HepG2 (cell line): ENCODE data around the gene LMAN2. TPM values are rescaled to one million over a fixed set of nuclear protein-coding genes. Genes with fewer than 3 reads are reported as not detected.
A peak's percentile ranks its signal among the peaks of the same experiment; 100 is the strongest.

ENCODE experiments used
- BORCS8-MEF2B ChIP-seq: sonication (generic); formaldehyde crosslinking; IDR thresholded peaks from 2 replicates; pipeline ENCODE4 v1.8.0; 2022; ENCODE audit warnings: mild to moderate bottlenecking, missing genetic modification reagents
- FOXO4 ChIP-seq: sonication (generic); formaldehyde crosslinking; conservative IDR thresholded peaks from 2 replicates; pipeline ENCODE4 v1.8.1; 2023; ENCODE audit warnings: missing genetic modification reagents
- GPBP1L1 ChIP-seq: sonication (generic); formaldehyde crosslinking; IDR thresholded peaks from 2 replicates; pipeline ENCODE4 v1.5.0; 2020; ENCODE audit warnings: mild to moderate bottlenecking, missing genetic modification reagents
- JUN ChIP-seq: sonication (generic); formaldehyde crosslinking; IDR thresholded peaks from 2 replicates; pipeline ENCODE4 v1.4.0; 2020; ENCODE audit warnings: mild to moderate bottlenecking, missing genetic modification reagents
- MAFF ChIP-seq: IDR thresholded peaks from 2 replicates; pipeline ENCODE4 v1.6.1; 2011; ENCODE audit warnings: low read depth, low read length, improper control_type of control experiment
- MEF2D ChIP-seq: sonication (generic); formaldehyde crosslinking; IDR thresholded peaks from 2 replicates; pipeline ENCODE4 v1.5.1; 2020; ENCODE audit warnings: mild to moderate bottlenecking, missing genetic modification reagents
- NCOR1 ChIP-seq: fragments of 200-600 bp; sonication (generic); IDR thresholded peaks from 2 replicates; pipeline ENCODE4 v1.7.0; 2017; ENCODE audit warnings: antibody characterized with exemption, low read length, borderline replicate concordance
- NFYC ChIP-seq: IDR thresholded peaks from 2 replicates; pipeline ENCODE4 v1.6.1; 2016; ENCODE audit warnings: missing genetic modification reagents, missing compliant biosample characterization
- PRMT3 ChIP-seq: sonication (generic); formaldehyde crosslinking; IDR thresholded peaks from 2 replicates; pipeline ENCODE4 v1.8.1; 2022; ENCODE audit warnings: low read depth, mild to moderate bottlenecking, moderate library complexity, missing genetic modification reagents, borderline replicate concordance
- RNF219 ChIP-seq: sonication (generic); formaldehyde crosslinking; IDR thresholded peaks from 2 replicates; pipeline ENCODE4 v1.5.0; 2020; ENCODE audit warnings: mild to moderate bottlenecking, missing genetic modification reagents
- RXRA ChIP-seq: sonication (generic); formaldehyde crosslinking; IDR thresholded peaks from 2 replicates; pipeline ENCODE4 v1.5.1; 2020; ENCODE audit warnings: missing genetic modification reagents
- SAFB2 ChIP-seq: sonication (generic); formaldehyde crosslinking; IDR thresholded peaks from 2 replicates; pipeline ENCODE4 v1.5.1; 2020; ENCODE audit warnings: missing genetic modification reagents, low read depth, mild to moderate bottlenecking, borderline replicate concordance
- SMYD3 ChIP-seq: sonication (generic); formaldehyde crosslinking; IDR thresholded peaks from 2 replicates; pipeline ENCODE4 v1.8.1; 2023; ENCODE audit warnings: mild to moderate bottlenecking, missing genetic modification reagents
- WIZ ChIP-seq: sonication (generic); formaldehyde crosslinking; IDR thresholded peaks from 2 replicates; pipeline ENCODE4 v1.5.1; 2020; ENCODE audit warnings: mild to moderate bottlenecking, missing genetic modification reagents
- ZMAT3 ChIP-seq: sonication (generic); formaldehyde crosslinking; conservative IDR thresholded peaks from 2 replicates; pipeline ENCODE4 v1.7.0; 2021; ENCODE audit warnings: missing genetic modification reagents
- ZNF232 ChIP-seq: sonication (generic); formaldehyde crosslinking; IDR thresholded peaks from 2 replicates; pipeline ENCODE4 v1.4.0; 2020; ENCODE audit warnings: missing genetic modification reagents, borderline replicate concordance
- ZNF280D ChIP-seq: sonication (generic); formaldehyde crosslinking; IDR thresholded peaks from 2 replicates; pipeline ENCODE4 v1.5.1; 2020; ENCODE audit warnings: mild to moderate bottlenecking, missing genetic modification reagents
- ZNF282 ChIP-seq: fragments of 450-650 bp; IDR thresholded peaks from 2 replicates; pipeline ENCODE4 v1.6.1; 2018; ENCODE audit not compliant: partially characterized antibody
- ZNF556 ChIP-seq: sonication (generic); formaldehyde crosslinking; IDR thresholded peaks from 2 replicates; pipeline ENCODE4 v1.4.0; 2020; ENCODE audit warnings: mild to moderate bottlenecking, missing genetic modification reagents, borderline replicate concordance
- ZNF691 ChIP-seq: sonication (generic); formaldehyde crosslinking; IDR thresholded peaks from 2 replicates; pipeline ENCODE4 v1.4.0; 2020; ENCODE audit warnings: missing genetic modification reagents, low read depth, mild to moderate bottlenecking, borderline replicate concordance
- ZNF720 ChIP-seq: sonication (generic); formaldehyde crosslinking; IDR thresholded peaks from 2 replicates; pipeline ENCODE4 v1.4.0; 2020; ENCODE audit warnings: missing genetic modification reagents
- ZNF766 ChIP-seq: sonication (generic); formaldehyde crosslinking; IDR thresholded peaks from 2 replicates; pipeline ENCODE4 v1.5.0; 2020; ENCODE audit warnings: missing genetic modification reagents, borderline replicate concordance
- polyA plus RNA-seq, 8 experiments: library from polyadenylated mRNA; depleted of rRNA in 3 of 8; stranded (reverse) in 7 of 8; unstranded in 1 of 8; fragments of >200 nt; fragmentation: Illumina TruSeq in 4 of 8; extraction: Trizol in 4 of 8; gene quantifications; 2 replicates each; pipeline versions ENCODE4 v1.2.1 to v1.2.3, GENCODE V29; 2011 to 2016; ENCODE audit warnings: low read depth in 4 of 8, missing spikeins in 1 of 8, mixed read lengths in 1 of 8; ENCODE audit not compliant: insufficient read depth in 1 of 8
- total RNA-seq, 5 experiments: library from RNA; depleted of rRNA; stranded (reverse); fragments of >200 nt; fragmentation: Illumina TruSeq; extraction: Trizol; gene quantifications; 2 replicates each; pipeline ENCODE4 v1.2.3, GENCODE V29; 2016; ENCODE audit warnings: low read depth in 1 of 5

LMAN2 gene
- total and polyA plus RNA-seq, 2 of the 13 experiments (the other 11 are each of a cell fraction or from before 2014, with no cell fraction given) = 191 to 197 TPM

GRCh38 chr5:177370488-177371119, 19.1 kb upstream of the LMAN2 start (continued):
- no peak for TF ChIP-seq MAFF
- TF ChIP-seq PRMT3 = no peak
- TF ChIP-seq ZNF232 (CRISPR knock-in tag) = no peak
- TF ChIP-seq ZNF766 (CRISPR knock-in tag) = no peak
- TF ChIP-seq ZMAT3 (CRISPR knock-in tag) = 0 out of 2 replicates have a peak, but pooled peaks have one; percentile 48
- no peak for TF ChIP-seq FOXO4 (CRISPR knock-in tag)
- TF ChIP-seq JUN (CRISPR knock-in tag) = no peak
- TF ChIP-seq WIZ (CRISPR knock-in tag) = no peak
- no peak for TF ChIP-seq SAFB2 (CRISPR knock-in tag)
- TF ChIP-seq ZNF556 (CRISPR knock-in tag) = no peak
- TF ChIP-seq BORCS8-MEF2B = peak; percentile 80
- TF ChIP-seq ZNF691 (CRISPR knock-in tag) = peak; percentile 74; the same call in 1 of the 2 replicates
- no peak for TF ChIP-seq ZNF280D (CRISPR knock-in tag)
- TF ChIP-seq NFYC (CRISPR knock-in tag) = peak; percentile 29; the same call in 1 of the 2 replicates
- TF ChIP-seq SMYD3 (CRISPR knock-in tag) = no peak
- TF ChIP-seq ZNF720 = no peak
- no peak for TF ChIP-seq MEF2D (CRISPR knock-in tag)
- peak; percentile 56 for TF ChIP-seq RXRA (CRISPR knock-in tag)
- no peak for TF ChIP-seq RNF219 (CRISPR knock-in tag)
- TF ChIP-seq NCOR1 = no peak
- TF ChIP-seq ZNF282 = no peak
- no peak for TF ChIP-seq GPBP1L1 (CRISPR knock-in tag)
